HL-60 (cell line): Measurements from ENCODE around the gene ADARB1.

ENCODE experiments used
- DNase-seq, 2 experiments: peaks; one replicate each; pipeline ENCODE4 v3.0.0-alpha.2; 2010 to 2020; ENCODE audit warnings: low read depth in 1 of 2, low spot score in 1 of 2
- H3K27ac ChIP-seq: fragments of 250-450 bp; sonication (Bioruptor Pico); replicated peaks from 2 replicates; pipeline ENCODE4 v1.5.1; 2020; ENCODE audit warnings: mild to moderate bottlenecking, moderate library complexity
- H3K27me3 ChIP-seq: fragments of 250-450 bp; sonication (Bioruptor Pico); 2 replicates; pipeline ENCODE4 v1.5.1; 2021; ENCODE audit warnings: mild to moderate bottlenecking, moderate library complexity; ENCODE audit not compliant: insufficient read depth, poor library complexity, severe bottlenecking
- H3K4me3 ChIP-seq: replicated peaks from 2 replicates; pipeline ENCODE4 v1.5.1; 2011; ENCODE audit warnings: mild to moderate bottlenecking, control low read depth, low read length; ENCODE audit not compliant: insufficient read depth
- GABPA ChIP-seq: IDR thresholded peaks from 2 replicates; pipeline ENCODE4 v1.6.1; 2012; ENCODE audit warnings: low read depth
- POLR2AphosphoS5 ChIP-seq: IDR thresholded peaks from 2 replicates; pipeline ENCODE4 v1.6.1; 2012; ENCODE audit warnings: low read depth
- SPI1 ChIP-seq: IDR thresholded peaks from 2 replicates; pipeline ENCODE4 v1.6.1; 2012; ENCODE audit warnings: low read depth, mild to moderate bottlenecking, borderline replicate concordance
- TF ChIP-seq, protein P1 (sequence below): IDR thresholded peaks from 2 replicates; pipeline ENCODE4 v1.6.1; 2012; ENCODE audit warnings: low read depth; ENCODE audit not compliant: insufficient replicate concordance
- TF ChIP-seq, protein P2 (sequence below): IDR thresholded peaks from one replicate; pipeline ENCODE4 v1.5.1; 2011; ENCODE audit warnings: low read length, control low read depth, inconsistent platforms; ENCODE audit not compliant: insufficient read depth

The ADARB1 gene

DNA sequence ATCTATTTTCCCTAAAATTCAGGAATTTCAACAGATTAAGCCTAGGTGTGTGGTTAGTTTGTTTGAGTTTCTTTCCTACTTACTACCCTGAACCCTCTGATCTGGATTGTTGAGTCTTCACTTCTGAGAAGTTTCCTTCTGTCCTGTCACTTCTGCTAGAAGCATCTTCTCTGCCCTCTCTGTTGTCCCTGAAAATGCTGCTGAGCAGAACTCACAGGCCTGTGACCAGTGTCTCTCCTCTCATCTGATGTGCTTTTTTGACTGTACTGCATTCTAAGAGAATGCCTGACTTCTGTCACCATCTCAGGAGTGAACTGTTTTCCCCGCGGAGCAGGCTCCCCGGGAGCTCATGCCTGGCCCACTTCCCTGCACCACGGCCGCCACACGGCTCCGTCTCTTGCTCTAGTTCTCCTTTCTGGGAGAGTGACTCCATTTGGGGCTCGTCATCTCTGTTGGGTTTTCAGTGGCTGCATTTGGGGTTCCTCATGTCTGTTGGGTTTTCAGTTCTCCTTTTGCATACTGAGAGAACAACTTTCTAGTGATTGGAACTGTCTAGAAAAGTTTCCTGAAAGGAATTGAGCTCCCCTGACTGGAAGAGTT is 135.4 kb downstream of the ADARB1 start:
- peak in 1 of 2 experiments; percentile 74 for DNase-seq
- TF ChIP-seq SPI1: peak; percentile 83
- TF ChIP-seq, protein P1, sequence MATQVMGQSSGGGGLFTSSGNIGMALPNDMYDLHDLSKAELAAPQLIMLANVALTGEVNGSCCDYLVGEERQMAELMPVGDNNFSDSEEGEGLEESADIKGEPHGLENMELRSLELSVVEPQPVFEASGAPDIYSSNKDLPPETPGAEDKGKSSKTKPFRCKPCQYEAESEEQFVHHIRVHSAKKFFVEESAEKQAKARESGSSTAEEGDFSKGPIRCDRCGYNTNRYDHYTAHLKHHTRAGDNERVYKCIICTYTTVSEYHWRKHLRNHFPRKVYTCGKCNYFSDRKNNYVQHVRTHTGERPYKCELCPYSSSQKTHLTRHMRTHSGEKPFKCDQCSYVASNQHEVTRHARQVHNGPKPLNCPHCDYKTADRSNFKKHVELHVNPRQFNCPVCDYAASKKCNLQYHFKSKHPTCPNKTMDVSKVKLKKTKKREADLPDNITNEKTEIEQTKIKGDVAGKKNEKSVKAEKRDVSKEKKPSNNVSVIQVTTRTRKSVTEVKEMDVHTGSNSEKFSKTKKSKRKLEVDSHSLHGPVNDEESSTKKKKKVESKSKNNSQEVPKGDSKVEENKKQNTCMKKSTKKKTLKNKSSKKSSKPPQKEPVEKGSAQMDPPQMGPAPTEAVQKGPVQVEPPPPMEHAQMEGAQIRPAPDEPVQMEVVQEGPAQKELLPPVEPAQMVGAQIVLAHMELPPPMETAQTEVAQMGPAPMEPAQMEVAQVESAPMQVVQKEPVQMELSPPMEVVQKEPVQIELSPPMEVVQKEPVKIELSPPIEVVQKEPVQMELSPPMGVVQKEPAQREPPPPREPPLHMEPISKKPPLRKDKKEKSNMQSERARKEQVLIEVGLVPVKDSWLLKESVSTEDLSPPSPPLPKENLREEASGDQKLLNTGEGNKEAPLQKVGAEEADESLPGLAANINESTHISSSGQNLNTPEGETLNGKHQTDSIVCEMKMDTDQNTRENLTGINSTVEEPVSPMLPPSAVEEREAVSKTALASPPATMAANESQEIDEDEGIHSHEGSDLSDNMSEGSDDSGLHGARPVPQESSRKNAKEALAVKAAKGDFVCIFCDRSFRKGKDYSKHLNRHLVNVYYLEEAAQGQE: no peak
- no peak for TF ChIP-seq GABPA
- no peak for TF ChIP-seq POLR2AphosphoS5
- Histone ChIP-seq H3K27ac (no peak overlapping the region), H3K4me3 (no peak overlapping the region), H3K27me3 (no peaks in the 10 kb centered on the region)

DNA sequence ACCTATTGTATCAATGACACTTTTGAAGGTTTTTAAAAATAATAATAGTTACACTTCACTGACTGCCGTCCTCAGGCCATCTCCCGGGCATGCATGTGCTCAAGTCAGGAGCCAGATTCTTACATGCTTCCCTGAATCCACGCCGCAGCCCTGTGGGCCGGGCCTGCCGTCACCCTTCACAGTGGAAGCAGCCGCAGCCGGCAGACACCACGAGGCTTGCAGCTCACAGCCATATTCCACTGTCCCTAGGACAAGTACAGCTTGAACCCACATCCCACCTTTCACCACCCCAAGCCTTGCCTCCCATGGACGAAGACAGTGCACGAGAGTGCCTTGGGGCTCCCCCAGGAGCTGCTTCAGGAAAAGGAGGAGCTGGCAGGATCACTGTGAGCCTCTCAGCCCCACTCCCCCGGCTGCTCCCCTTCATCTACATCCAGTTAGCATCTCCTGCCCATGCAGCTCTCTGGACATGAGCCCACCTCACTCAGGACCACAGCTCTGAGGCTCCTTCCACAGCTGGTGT is 136.1 kb downstream of the ADARB1 start:
- TF ChIP-seq GABPA (no peak), POLR2AphosphoS5 (no peak), SPI1 (no peak)
- TF ChIP-seq, protein P2, sequence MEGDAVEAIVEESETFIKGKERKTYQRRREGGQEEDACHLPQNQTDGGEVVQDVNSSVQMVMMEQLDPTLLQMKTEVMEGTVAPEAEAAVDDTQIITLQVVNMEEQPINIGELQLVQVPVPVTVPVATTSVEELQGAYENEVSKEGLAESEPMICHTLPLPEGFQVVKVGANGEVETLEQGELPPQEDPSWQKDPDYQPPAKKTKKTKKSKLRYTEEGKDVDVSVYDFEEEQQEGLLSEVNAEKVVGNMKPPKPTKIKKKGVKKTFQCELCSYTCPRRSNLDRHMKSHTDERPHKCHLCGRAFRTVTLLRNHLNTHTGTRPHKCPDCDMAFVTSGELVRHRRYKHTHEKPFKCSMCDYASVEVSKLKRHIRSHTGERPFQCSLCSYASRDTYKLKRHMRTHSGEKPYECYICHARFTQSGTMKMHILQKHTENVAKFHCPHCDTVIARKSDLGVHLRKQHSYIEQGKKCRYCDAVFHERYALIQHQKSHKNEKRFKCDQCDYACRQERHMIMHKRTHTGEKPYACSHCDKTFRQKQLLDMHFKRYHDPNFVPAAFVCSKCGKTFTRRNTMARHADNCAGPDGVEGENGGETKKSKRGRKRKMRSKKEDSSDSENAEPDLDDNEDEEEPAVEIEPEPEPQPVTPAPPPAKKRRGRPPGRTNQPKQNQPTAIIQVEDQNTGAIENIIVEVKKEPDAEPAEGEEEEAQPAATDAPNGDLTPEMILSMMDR: no peak
- TF ChIP-seq, protein P1: no peak
- Histone ChIP-seq H3K27ac (no peak overlapping the region), H3K4me3 (no peak overlapping the region), H3K27me3 (no peaks in the 10 kb centered on the region)
- no peak for DNase-seq

DNA sequence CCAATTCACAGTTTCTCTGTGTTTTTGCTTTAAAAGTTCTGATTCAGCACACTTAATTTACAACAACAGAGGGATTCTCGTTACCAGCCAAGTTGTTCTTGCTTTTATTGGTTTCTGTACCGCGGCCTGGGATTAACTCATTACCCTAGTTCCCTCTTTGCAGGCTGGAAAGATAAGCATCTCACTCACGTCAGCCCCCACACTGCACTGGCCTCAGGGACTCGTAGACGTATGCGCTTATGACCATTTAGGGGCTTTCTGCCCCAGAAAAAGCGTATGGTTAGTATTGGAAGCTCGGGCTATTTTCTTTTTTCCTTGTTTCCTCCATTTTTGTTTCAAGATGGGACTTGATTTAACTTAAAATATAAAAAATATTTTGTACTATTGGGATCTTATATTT is 137.3 kb downstream of the ADARB1 start:
- DNase-seq: no peak
- no peaks in the 10 kb centered on the region for H3K27me3 ChIP-seq
- no peak overlapping the region for H3K27ac ChIP-seq
- H3K4me3 ChIP-seq: no peak overlapping the region
- no peak for TF ChIP-seq SPI1
- no peak for TF ChIP-seq GABPA
- TF ChIP-seq, protein P1: no peak
- TF ChIP-seq, protein P2: no peak
- TF ChIP-seq POLR2AphosphoS5: no peak
